CD4-positive, alpha-beta T cell treated with Interleukin-21 for 1 hour (primary cell): Measurements from ENCODE around the gene FPR1.
A peak's percentile ranks its signal among the peaks of the same experiment; 100 is the strongest.

Source experiments
- DNase-seq: peaks from one replicate; pipeline ENCODE4 v3.0.0-alpha.2; 2020

FPR1 gene

GRCh38 chr19:51751655-51752054, at the start of gene FPR1:
FPR1 (minus strand) TSS chr19:51751878; CDS start chr19:51746994, 4,884 bp downstream.
- no peak for DNase-seq

DNA sequence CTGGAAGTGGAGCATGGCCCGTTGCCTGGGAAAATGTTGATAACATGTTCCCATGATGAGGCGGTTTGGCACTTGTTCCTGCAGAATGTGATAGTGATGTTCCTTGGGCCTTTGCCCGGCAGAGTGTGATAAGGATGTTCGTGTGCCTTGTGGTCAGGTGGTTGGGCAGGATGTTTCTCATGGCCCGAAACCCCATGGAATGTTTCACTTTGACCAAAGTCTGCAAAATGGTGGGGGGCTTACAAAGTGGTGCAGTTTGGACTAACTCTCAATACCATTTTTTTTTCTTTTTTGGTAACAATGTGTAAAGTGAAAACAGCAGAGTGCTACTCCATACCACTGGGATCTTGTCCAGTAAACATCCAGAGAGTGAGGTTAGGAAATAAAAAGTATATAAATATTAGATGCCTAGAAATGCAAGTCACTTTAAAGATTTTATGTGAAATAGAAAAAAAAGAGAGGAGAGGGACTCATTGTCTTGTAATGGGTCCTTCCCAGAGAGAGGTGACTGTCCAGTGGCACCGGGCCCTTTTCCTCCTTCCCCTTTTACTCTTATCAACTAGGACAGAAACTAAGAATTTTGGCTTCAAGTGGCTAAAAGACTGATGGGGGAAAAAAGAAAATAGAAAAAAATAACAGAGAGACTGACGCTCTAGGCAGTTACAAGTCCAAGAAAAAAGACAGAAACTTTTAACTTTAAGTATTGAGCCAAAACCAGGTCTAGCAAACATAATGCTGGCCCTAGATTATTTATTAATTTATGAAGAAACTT, 49.0 kb upstream of the FPR1 start:
- DNase-seq = no peak

GRCh38 chr19:51799774-51800472, 48.2 kb upstream of the FPR1 start:
- DNase-seq = no peak

DNA sequence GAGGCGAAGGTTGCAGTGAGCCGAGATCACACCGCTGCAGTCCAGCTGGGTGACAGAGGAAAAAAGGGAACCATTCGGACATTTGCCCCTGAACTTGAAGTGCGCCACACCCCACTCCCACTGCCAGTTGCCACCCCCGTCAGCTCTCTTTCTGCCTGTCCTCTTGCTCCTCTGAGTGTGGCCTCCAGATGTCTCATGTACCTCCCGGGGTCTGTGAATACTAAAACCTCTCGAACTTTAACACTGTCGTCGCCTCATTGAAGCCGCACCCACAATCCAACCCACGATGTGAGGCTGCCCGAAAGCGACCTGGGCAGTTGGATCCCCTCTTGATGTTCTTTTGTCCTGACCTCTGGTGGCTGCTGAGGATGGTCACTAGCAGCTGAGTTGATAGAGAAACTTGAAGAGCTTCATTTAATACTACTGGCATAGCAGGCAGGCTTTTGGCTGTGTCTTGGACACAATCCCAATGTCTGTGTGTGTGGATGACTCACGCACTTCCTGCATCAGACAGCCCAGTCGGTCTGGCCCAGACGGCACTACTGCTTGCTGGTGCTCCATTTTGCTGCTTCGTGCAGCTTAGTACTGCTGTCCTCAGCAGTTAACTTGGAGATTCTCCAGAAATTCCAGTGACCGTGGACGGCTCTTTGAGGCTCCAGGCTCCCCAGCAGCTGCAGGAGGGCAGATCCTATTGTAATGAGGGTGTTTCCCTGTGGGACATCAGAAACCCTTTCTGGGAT, 47.5 kb upstream of the FPR1 start:
- DNase-seq = no peak

DNA sequence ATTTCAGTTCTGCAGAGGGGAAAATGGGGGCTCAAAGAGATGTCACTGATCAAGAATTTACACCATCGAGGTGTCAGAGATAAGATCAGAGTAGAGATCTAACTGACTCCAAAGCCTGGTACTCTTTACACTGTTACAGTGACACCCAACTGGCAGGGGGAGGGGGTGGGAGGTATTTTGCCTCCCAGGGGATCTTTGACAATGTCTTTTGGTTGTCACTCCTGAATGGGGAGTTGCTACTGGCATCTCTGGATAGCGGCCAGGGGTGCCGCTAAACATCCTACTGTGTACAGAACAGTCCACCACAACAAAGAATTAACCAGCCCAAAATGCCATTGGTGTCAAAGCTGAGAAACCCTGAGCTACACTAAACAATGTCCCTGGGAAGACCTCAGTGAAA, 46.4 kb upstream of the FPR1 start:
- no peak for DNase-seq

DNA sequence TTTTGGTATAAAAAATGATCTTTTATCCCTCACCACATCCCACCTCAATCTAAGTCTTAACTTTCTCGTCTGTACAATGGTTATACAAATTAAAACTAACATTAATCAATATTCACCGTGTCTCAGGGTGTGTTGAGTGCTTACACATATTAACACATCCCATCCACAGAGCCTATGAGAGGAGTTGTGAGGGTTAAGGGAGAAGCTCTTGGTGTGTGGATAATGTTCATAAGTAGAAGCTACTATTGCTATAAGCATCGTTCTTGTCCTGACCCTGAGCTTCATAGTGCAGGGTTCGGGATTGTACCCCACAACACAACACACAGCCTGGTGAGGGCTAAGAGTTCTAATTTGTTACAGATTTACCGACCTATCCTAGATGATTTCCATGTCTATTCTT, 45.8 kb upstream of the FPR1 start:
- no peak for DNase-seq

- DNase-seq = no peak
Observed at GRCh38 chr19:51796195-51796679, 44.6 kb upstream of the FPR1 start.

DNA sequence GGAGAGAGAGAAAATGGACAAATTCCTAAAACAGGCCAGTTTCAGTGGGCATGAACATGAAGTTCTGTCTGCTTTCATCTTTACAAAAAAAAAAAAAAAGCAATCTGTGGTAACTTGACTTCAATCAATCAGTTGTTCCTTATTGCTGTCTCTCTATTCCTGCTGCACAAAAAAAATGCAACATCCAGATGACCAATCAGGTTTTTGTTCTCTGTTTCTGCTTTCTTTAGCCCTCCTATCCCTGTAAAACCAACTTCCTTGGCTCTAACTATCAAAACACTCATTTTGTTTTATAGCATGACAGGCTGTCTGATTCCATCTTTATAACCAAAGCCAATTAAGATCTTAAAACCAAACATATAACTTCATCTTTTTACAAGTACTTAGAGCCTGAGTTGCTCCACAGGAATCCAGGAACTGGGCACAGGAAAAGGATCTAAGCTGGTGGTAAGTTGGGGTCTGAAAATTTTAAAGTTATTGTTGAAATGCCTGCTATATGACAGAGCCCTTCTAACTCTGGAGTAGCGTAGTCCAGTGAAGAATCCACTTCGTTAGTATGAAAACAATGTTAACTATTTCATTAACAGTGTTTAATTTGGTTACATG, 43.3 kb upstream of the FPR1 start, which contains the start of gene FPR3:
Gene FPR3, plus strand, starts transcription at position 273 of the 606 bp plus-strand sequence. CDS start 28,592 bp downstream, outside the sequence.
- DNase-seq = no peak

DNA sequence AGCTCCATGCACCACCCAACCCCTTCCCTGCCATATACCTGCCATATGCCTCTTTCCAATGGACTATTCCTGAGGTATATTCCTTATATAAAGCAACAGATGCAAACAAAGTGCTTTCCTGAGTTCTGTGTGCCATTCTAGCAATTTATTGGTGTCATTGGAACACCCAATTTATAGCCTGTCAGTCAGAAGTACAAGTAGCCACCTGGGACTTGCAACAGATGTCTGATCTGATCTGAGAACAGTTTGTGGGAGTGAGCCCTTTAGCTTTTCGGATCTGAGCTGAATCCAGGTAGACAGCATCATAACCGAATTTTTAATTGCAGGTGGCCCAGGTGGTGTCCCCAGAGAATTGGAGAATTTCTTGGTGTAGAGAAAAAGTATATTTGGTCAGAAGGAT, 42.3 kb upstream of the FPR1 start:
- no peak for DNase-seq

DNA sequence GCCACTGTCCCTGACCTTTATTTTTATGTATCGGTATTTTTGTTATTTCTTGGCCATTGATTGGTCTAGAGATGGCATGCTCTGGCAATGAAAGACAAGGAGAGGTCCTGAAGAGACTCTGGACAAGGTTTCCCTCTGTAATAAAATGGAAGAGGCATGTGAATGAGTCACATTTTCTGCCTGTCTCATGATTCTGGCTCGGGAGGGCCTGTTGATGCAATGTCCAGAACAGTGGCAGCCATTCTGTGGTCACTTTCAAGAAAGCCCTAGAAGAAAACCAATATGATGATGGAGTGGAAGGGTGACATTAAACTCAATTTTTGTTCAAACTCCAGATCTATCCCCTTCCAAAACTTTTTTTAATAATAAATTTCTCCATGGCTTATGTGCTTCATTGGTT, 41.3 kb upstream of the FPR1 start:
- no peak for DNase-seq

- no peak for DNase-seq
Observed at GRCh38 chr19:51789061-51789795, 37.5 kb upstream of the FPR1 start.

DNA sequence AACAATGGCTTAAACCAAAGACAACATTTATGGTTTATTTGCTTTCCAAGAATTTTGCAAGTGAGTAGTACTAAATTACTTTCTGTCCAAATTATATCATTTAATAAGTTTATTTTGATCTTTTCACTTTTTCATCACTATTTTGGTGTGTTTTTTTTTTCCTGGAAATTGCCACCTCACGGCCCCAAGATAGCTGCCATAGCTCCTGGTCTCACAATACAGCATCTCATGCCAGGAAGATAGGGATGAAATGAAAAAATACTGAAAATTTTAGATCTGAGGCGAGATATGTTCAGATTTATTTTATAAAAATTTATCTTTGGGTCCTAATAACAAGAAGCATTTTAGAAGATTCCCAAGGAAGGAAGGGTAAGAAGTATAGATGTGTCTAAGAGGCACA, 36.4 kb upstream of the FPR1 start:
- DNase-seq = no peak

DNA sequence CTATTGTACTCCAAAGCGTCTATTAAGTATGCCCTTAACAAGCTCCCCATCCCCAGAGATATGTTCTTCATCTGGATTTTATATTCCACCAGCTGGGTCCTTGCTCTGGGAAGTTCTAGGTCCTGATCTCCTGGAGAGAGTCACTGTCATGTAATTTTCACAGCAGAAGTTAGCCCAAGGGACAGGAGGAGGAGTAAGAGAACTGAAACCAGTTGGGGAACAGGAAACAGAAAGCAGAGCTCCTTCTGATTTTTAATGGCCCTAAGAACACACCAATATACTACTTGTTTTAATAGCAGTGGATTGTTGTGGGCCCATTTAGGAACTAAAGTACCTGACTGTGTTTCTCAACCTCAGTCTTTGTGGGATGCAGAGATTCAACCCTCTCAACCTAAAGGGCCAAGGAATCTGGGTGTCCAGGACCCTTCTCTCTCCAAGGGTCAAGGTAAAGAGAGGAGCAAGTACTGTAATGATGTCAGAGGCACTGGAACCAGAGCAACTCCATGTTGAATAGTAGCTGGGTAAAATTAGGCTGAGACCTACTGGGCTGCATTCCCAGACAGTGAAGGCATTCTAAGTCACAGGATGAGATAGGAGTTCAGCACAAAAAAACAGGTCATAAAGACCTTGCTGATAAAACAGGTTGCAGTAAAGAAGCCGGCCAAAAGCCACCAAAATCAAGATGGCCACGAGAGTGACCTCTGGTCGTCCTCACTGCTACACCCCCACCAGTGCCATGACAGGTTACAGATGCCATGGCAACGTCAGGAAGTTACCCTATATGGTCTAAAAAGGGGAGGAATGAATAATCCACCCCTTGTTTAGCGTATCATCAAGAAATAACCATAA, 35.2 kb upstream of the FPR1 start:
- DNase-seq = no peak

DNA sequence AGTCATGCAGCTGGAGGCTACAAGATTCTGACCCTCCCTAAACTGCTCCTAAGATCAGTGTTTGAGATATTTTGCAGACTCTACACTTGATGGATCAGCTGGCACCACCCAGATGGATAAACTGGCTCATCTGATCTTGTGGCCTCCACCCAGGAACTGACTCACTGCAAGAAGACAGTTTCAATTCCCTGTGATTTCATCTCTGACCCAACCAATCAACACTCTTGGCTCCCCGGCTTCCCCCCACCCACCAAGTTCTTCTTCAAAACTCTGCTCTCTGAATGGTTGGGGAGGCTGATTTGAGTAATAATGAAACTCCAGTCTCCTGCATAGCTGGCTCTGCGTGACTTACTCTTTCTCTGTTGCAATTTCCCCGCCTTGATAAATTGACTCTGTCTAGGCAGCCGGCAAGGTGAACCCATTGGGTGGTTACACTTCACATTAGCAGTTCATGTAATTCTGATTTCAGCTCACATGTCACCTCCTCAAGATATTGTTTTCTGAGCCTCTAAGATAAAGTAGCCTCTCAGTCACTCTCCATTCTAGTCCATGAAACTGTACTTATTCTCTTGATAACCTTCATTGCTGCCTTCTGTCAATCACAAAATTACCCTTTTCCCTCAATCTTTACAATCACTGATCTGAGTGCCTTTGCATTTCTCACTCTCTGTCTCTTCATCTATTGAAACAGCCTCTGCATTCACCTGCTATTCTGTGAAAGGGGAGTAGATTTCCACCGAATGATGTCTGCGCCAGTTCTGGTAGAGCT, 33.4 kb upstream of the FPR1 start:
- peak; percentile 49 for DNase-seq

DNA sequence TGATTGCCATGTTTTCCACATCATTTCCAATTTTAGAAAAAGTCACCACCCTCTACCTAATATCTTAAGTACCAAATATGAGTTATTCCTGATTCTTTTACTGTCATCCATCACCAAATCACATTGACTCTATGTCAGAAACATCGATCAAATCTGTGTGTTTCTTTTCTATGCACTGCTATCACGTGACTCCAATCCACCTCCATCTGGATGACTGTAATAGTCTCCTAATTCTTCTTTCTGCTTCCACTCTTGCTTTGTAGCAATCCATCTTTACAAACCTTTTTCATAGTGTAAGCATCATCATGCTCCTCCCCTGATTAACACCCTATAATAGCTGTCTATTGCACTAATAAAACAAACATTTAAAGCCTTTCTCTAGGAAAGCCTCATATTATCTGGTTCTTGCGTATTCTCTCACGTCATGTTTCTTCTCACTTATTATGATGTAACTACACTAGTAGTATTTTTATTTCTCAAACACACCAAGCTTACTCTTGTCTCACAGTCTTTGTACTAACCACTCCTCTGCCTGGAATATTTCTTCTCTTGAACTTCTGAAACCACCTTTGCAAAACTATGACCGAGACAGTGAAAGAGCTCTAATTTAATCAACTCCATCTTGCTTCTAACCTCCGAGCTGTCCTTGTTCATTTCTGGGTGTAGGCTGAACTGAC, 32.6 kb upstream of the FPR1 start:
- DNase-seq = no peak

GRCh38 chr19:51783372-51783771, 31.7 kb upstream of the FPR1 start:
- peak; percentile 14 for DNase-seq

- DNase-seq = no peak
Observed at GRCh38 chr19:51781999-51782398, 30.3 kb upstream of the FPR1 start.

DNA sequence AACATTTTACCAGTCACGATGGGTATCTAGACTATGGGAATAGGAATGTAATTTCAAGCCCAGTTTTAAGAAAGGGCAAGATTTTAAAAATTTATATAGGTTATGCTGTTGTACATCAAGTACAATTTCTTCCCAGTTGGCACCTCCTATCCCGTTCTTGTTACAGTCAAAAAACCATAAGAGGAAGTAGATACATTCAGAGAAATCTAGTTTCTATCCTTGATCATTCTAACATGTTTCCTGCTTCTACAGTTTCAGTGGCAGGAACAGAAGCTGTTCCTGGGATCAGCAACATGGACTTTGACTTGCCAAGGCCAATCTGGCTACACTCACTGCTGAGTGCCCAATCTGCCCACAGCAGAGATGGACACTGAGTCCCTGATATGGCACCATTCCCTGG, 28.6 kb upstream of the FPR1 start:
- no peak for DNase-seq

- no peak for DNase-seq
Observed at GRCh38 chr19:51779703-51780102, 28.0 kb upstream of the FPR1 start.

DNA sequence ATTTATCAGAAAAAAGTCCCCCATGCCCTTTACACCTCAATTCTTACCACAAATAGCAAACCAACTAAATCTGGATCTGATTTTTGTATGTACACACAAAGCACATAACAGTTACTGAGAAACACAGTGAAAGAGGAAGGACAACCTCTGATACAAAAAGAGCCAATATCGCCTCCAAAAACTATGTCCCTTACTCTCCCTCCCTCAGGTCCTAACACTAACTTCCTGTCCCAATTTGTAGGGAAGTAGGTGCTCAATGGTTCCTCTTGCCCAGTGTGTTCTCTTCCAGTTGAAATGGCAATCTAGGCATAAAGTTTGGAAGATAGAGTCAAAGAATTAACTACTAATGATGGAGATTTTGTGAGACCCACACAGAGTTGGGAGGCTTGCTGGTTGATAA, 27.5 kb upstream of the FPR1 start:
- DNase-seq = no peak
